Astrocyte (in vitro differentiated cells and primary cell): ENCODE data around the gene CXCR4. TPM values are rescaled to one million over a fixed set of nuclear protein-coding genes. Genes with fewer than 3 reads are reported as not detected.

Experiments used
- DNase-seq: peaks from one replicate; pipeline ENCODE4 v3.0.0-alpha.2; 2010; ENCODE audit warnings: low read depth
- FAIRE-seq: peaks from 2 replicates; lab custom pipeline; 2011; peaks lifted over from hg19 to GRCh38; lab: Jason Lieb, UNC
- H2AFZ ChIP-seq: 2 replicates; pipeline ENCODE4 v1.6.0; 2012; ENCODE audit warnings: low read depth, low read length, inconsistent platforms
- H3K27ac ChIP-seq: 2 replicates; pipeline ENCODE4 v1.5.1; 2011; ENCODE audit warnings: low read depth, low read length, inconsistent platforms
- H3K27me3 ChIP-seq: 2 replicates; pipeline ENCODE4 v1.6.0; 2011; ENCODE audit warnings: low read length, inconsistent platforms; ENCODE audit not compliant: insufficient read depth
- H3K36me3 ChIP-seq: 2 replicates; pipeline ENCODE4 v1.5.1; 2011; ENCODE audit warnings: low read length, inconsistent platforms; ENCODE audit not compliant: insufficient read depth
- H3K4me1 ChIP-seq: 2 replicates; pipeline ENCODE4 v1.5.1; 2011; ENCODE audit warnings: low read length, inconsistent platforms; ENCODE audit not compliant: insufficient read depth
- H3K4me2 ChIP-seq: 2 replicates; pipeline ENCODE4 v1.6.0; 2012; ENCODE audit warnings: low read length, inconsistent platforms
- H3K4me3 ChIP-seq: 2 replicates; pipeline ENCODE4 v1.5.1; 2011; ENCODE audit warnings: low read depth, mild to moderate bottlenecking, low read length, inconsistent platforms; ENCODE audit not compliant: insufficient read depth
- H3K79me2 ChIP-seq: 2 replicates; pipeline ENCODE4 v1.6.0; 2012; ENCODE audit warnings: mild to moderate bottlenecking, low read length, inconsistent platforms; ENCODE audit not compliant: insufficient read depth
- H3K9ac ChIP-seq: 2 replicates; pipeline ENCODE4 v1.6.0; 2012; ENCODE audit warnings: mild to moderate bottlenecking, low read length, inconsistent platforms
- H3K9me3 ChIP-seq: 2 replicates; pipeline ENCODE4 v1.5.1; 2012; ENCODE audit warnings: low read depth, mild to moderate bottlenecking, low read length, inconsistent platforms; ENCODE audit not compliant: insufficient read depth
- H4K20me1 ChIP-seq: 2 replicates; pipeline ENCODE4 v1.6.0; 2012; ENCODE audit warnings: low read length, inconsistent platforms; ENCODE audit not compliant: insufficient read depth
- H3K27ac Mint-ChIP-seq: one replicate; pipeline ENCODE4 v1.8.0; 2021; ENCODE audit warnings: mild to moderate bottlenecking, mixed read lengths; ENCODE audit not compliant: unreplicated experiment
- H3K27me3 Mint-ChIP-seq: one replicate; pipeline ENCODE4 v1.8.0; 2021; ENCODE audit warnings: low read depth, mixed read lengths; ENCODE audit not compliant: unreplicated experiment
- H3K36me3 Mint-ChIP-seq: one replicate; pipeline ENCODE4 v1.8.0; 2021; ENCODE audit warnings: low read depth, mixed read lengths; ENCODE audit not compliant: unreplicated experiment
- H3K4me1 Mint-ChIP-seq: one replicate; pipeline ENCODE4 v1.8.0; 2021; ENCODE audit warnings: low read depth, mixed read lengths; ENCODE audit not compliant: unreplicated experiment
- H3K4me3 Mint-ChIP-seq: one replicate; pipeline ENCODE4 v1.8.0; 2021; ENCODE audit warnings: mild to moderate bottlenecking, moderate library complexity, mixed read lengths; ENCODE audit not compliant: unreplicated experiment
- H3K9me3 Mint-ChIP-seq: one replicate; pipeline ENCODE4 v1.8.0; 2021; ENCODE audit warnings: mild to moderate bottlenecking, mixed read lengths; ENCODE audit not compliant: unreplicated experiment
- EZH2 ChIP-seq: IDR thresholded peaks from 2 replicates; pipeline ENCODE4 v1.6.1; 2012; ENCODE audit warnings: mild to moderate bottlenecking, low read length, inconsistent platforms; ENCODE audit not compliant: insufficient read depth
- total RNA-seq: library from RNA; stranded (reverse); gene quantifications from 2 replicates; pipeline ENCODE4 v1.2.1, GENCODE V29; 2021
- TF ChIP-seq, protein P1 (sequence below): IDR thresholded peaks from 2 replicates; pipeline ENCODE4 v1.5.1; 2011; ENCODE audit warnings: low read depth, mild to moderate bottlenecking, inconsistent platforms, low read length, moderate library complexity; ENCODE audit not compliant: insufficient read depth

CXCR4 gene
- total RNA-seq, 1 donor from 2014 or later = 4.1 TPM

- H3K4me3 Mint-ChIP-seq = no peak overlapping the region
- no peak for FAIRE-seq
- Histone ChIP-seq H3K4me2 (no peak overlapping the region), H4K20me1 (no peaks in the 10 kb centered on the region), H3K36me3 (no peaks in the 10 kb centered on the region), H3K27me3 (no peaks in the 10 kb centered on the region), H2AFZ (no peak overlapping the region), H3K9ac (no peak overlapping the region), H3K79me2 (no peaks in the 10 kb centered on the region), H3K9me3 (no peaks in the 10 kb centered on the region), H3K27ac (no peak overlapping the region), H3K4me3 (no peak overlapping the region), H3K4me1 (no peaks in the 10 kb centered on the region)
- no peaks in the 10 kb centered on the region for H3K36me3 Mint-ChIP-seq
- no peak for TF ChIP-seq EZH2
- TF ChIP-seq, protein P1, sequence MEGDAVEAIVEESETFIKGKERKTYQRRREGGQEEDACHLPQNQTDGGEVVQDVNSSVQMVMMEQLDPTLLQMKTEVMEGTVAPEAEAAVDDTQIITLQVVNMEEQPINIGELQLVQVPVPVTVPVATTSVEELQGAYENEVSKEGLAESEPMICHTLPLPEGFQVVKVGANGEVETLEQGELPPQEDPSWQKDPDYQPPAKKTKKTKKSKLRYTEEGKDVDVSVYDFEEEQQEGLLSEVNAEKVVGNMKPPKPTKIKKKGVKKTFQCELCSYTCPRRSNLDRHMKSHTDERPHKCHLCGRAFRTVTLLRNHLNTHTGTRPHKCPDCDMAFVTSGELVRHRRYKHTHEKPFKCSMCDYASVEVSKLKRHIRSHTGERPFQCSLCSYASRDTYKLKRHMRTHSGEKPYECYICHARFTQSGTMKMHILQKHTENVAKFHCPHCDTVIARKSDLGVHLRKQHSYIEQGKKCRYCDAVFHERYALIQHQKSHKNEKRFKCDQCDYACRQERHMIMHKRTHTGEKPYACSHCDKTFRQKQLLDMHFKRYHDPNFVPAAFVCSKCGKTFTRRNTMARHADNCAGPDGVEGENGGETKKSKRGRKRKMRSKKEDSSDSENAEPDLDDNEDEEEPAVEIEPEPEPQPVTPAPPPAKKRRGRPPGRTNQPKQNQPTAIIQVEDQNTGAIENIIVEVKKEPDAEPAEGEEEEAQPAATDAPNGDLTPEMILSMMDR = no peak
- peaks cover 2% of the 10 kb centered on the region for H3K9me3 Mint-ChIP-seq
- DNase-seq = no peak
- no peak overlapping the region for H3K27ac Mint-ChIP-seq
- no peaks in the 10 kb centered on the region for H3K4me1 Mint-ChIP-seq
- H3K27me3 Mint-ChIP-seq = peaks cover 15% of the 10 kb centered on the region
Observed at GRCh38 chr2:136151021-136151971, 33.3 kb upstream of the CXCR4 start.

GRCh38 chr2:136149011-136149410 is 31.1 kb upstream of the CXCR4 start:
- no peak for TF ChIP-seq EZH2
- TF ChIP-seq, protein P1 = no peak
- Histone ChIP-seq H3K4me1 (no peaks in the 10 kb centered on the region), H3K9me3 (no peaks in the 10 kb centered on the region), H3K79me2 (no peaks in the 10 kb centered on the region), H3K27ac (no peak overlapping the region), H3K36me3 (no peaks in the 10 kb centered on the region), H4K20me1 (no peaks in the 10 kb centered on the region), H3K27me3 (no peaks in the 10 kb centered on the region), H3K4me3 (no peak overlapping the region), H3K9ac (no peak overlapping the region), H2AFZ (no peak overlapping the region), H3K4me2 (no peak overlapping the region)
- DNase-seq (no peak), FAIRE-seq (no peak)
- no peak overlapping the region for H3K4me3 Mint-ChIP-seq
- H3K36me3 Mint-ChIP-seq = no peaks in the 10 kb centered on the region
- peaks cover 4% of the 10 kb centered on the region for H3K9me3 Mint-ChIP-seq
- H3K27ac Mint-ChIP-seq = no peak overlapping the region
- peaks cover 18% of the 10 kb centered on the region for H3K27me3 Mint-ChIP-seq
- H3K4me1 Mint-ChIP-seq = no peaks in the 10 kb centered on the region

- Mint-ChIP-seq H3K9me3 (peaks cover 4% of the 10 kb centered on the region), H3K36me3 (no peaks in the 10 kb centered on the region), H3K4me1 (no peaks in the 10 kb centered on the region), H3K27ac (no peak overlapping the region), H3K4me3 (no peak overlapping the region), H3K27me3 (peaks cover 18% of the 10 kb centered on the region)
- no peaks in the 10 kb centered on the region for H4K20me1 ChIP-seq
- DNase-seq (no peak), FAIRE-seq (no peak)
- TF ChIP-seq, protein P1 = no peak
- no peak for TF ChIP-seq EZH2
- H3K4me1 ChIP-seq = no peaks in the 10 kb centered on the region
- no peaks in the 10 kb centered on the region for H3K36me3 ChIP-seq
- no peaks in the 10 kb centered on the region for H3K27me3 ChIP-seq
- no peaks in the 10 kb centered on the region for H3K79me2 ChIP-seq
- no peak overlapping the region for H2AFZ ChIP-seq
- no peak overlapping the region for H3K4me2 ChIP-seq
- no peak overlapping the region for H3K4me3 ChIP-seq
- no peak overlapping the region for H3K9ac ChIP-seq
- no peaks in the 10 kb centered on the region for H3K9me3 ChIP-seq
- H3K27ac ChIP-seq = no peak overlapping the region
Observed at GRCh38 chr2:136146564-136146963, 28.6 kb upstream of the CXCR4 start.
